ENCODE data around the gene UHMK1. TPM values are rescaled to one million over a fixed set of nuclear protein-coding genes. Genes with fewer than 3 reads are reported as not detected.

UHMK1 gene
- total and polyA plus RNA-seq, 4 experiments from 2014 or later: 35.7 to 72.5 (median 61.8) TPM

DNA sequence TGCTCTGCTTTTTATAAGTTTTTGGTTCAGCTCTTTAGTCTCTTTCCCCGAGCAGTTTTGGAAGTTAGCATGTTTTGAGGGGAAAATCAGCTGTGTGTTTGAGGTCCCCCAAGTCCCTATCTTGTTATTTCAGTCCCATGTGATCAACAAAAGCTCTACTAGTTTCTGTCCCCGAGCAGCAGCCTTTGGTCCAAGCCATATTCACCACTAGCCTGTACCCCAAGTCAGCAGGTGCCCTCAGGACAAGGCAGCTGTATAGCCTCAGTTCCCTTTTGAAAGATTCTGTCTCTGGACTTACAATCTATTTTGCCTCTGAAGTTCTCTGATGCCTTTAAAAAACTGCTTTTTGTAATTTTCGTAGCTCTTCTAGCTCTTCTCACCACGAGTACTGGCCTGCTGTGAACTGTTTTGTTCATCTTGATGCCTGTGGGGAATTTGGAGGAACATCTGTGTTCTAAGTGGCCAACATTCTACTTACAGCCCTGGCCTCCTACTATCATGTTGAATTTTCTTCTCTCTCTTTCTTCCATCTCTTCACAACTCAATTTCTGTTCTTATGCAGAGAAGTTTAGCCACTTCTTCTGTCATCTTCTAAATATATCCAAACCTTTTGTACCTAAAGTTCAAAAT is 80.6 kb downstream of the UHMK1 start:
- no peaks in the 10 kb centered on the region for H3K27me3 ChIP-seq (ENCODE audit: insufficient read depth, low read length)
- no peaks in the 10 kb centered on the region for H3K9me3 Mint-ChIP-seq
- H3K9me3 ChIP-seq (ENCODE audit: control insufficient read depth in 1 of 2, low read length in 2 of 2): no peaks in the 10 kb centered on the region
- DNase-seq: no peak
- no peak overlapping the region for H3K27ac Mint-ChIP-seq
- intact Hi-C loops (cut with micrococcal nuclease): no loop called here
- no peaks in the 10 kb centered on the region for H3K36me3 ChIP-seq (ENCODE audit: insufficient read depth, low read length)
- H3K36me3 Mint-ChIP-seq: peaks cover 32 to 35% of the 10 kb centered on the region in 2 donors
- H3K27me3 Mint-ChIP-seq: no peaks in the 10 kb centered on the region
- H3K4me1 ChIP-seq (ENCODE audit: insufficient read depth, low read length): no peaks in the 10 kb centered on the region
- H3K27ac ChIP-seq (ENCODE audit: low read depth, low read length): no peak overlapping the region
- POLR2A ChIA-PET (ENCODE audit: partially characterized antibody): no interaction called here
- H3K4me1 Mint-ChIP-seq: peaks cover 0 to 5% (median 0%) of the 10 kb centered on the region in 4 donors
- CTCF ChIA-PET (ENCODE audit: partially characterized antibody): no interaction called here
- H3K4me3 ChIP-seq (ENCODE audit: low read length in 2 of 2): no peak overlapping the region
- no peak overlapping the region for H3K4me3 Mint-ChIP-seq

DNA sequence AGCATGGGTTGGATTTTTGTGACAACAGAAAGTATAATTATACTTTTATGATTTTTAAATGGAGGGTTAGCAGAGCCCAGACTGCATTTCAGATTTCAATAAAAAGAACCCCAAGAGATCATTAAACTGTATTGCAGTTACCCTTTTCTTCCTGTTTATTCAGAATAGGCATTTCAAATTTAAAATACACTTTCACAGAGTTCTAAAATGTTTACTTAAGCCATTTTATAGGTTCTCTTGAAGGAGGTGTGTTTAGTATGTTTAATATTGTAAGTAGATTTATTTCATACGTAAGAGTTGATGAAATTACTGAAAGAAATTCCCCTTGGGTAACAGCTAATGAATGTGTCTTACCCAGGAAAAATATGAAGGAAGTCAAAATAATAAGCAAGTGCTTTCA is 81.3 kb downstream of the UHMK1 start:
- H3K36me3 ChIP-seq (ENCODE audit: insufficient read depth, low read length): no peaks in the 10 kb centered on the region
- no peaks in the 10 kb centered on the region for H3K27me3 ChIP-seq (ENCODE audit: insufficient read depth, low read length)
- Mint-ChIP-seq H3K27ac (no peak overlapping the region), H3K36me3 (peaks cover 34 to 35% of the 10 kb centered on the region in 2 donors), H3K27me3 (no peaks in the 10 kb centered on the region), H3K9me3 (no peaks in the 10 kb centered on the region), H3K4me3 (no peak overlapping the region), H3K4me1 (peaks cover 0 to 3% (median 0%) of the 10 kb centered on the region in 4 donors)
- no peaks in the 10 kb centered on the region for H3K9me3 ChIP-seq (ENCODE audit: control insufficient read depth in 1 of 2, low read length in 2 of 2)
- H3K4me3 ChIP-seq (ENCODE audit: low read length in 2 of 2): no peak overlapping the region
- H3K4me1 ChIP-seq (ENCODE audit: insufficient read depth, low read length): no peaks in the 10 kb centered on the region
- POLR2A ChIA-PET (ENCODE audit: partially characterized antibody): no interaction called here
- no peak overlapping the region for H3K27ac ChIP-seq (ENCODE audit: low read depth, low read length)
- CTCF ChIA-PET (ENCODE audit: partially characterized antibody): no interaction called here
- intact Hi-C loops (cut with micrococcal nuclease): no loop called here
- DNase-seq: no peak

Other genes with a start within 250 kb of the UHMK1 start
- gene SPATA46, start 121.0 kb upstream of the UHMK1 start, total RNA-seq: not detected
- not detected for gene SPATA46, start 121.0 kb upstream of the UHMK1 start, polyA plus RNA-seq
- not detected for gene C1orf226, start 116.1 kb upstream of the UHMK1 start, total RNA-seq
- not detected for gene C1orf226, start 116.1 kb upstream of the UHMK1 start, polyA plus RNA-seq
- not detected for gene SH2D1B, start 85.7 kb upstream of the UHMK1 start, total RNA-seq
- gene SH2D1B, start 85.7 kb upstream of the UHMK1 start, polyA plus RNA-seq: under 1 TPM in 1 of 2 donors, not detected in 1; 0.23 TPM
- gene UAP1, start 63.9 kb downstream of the UHMK1 start, total RNA-seq: 10 to 100 TPM; 21.5 to 22.7 TPM
- gene UAP1, start 63.9 kb downstream of the UHMK1 start, polyA plus RNA-seq: 10 to 100 TPM; 24.6 to 33.7 TPM
- under 1 TPM; 0.47 to 0.53 TPM for gene DDR2, start 134.6 kb downstream of the UHMK1 start, total RNA-seq
- under 1 TPM in 1 of 2 donors, not detected in 1; 0.18 TPM for gene DDR2, start 134.6 kb downstream of the UHMK1 start, polyA plus RNA-seq

Data from CD4-positive, alpha-beta memory T cell (primary cell).